ENCODE results near the gene UST. TPM values are rescaled to one million over a fixed set of nuclear protein-coding genes. Genes with fewer than 3 reads are reported as not detected.

Gene UST
- total and polyA plus RNA-seq, 2 of the 8 experiments (the other 6 are each of a cell fraction or from before 2014, with no cell fraction given), result 13.5 to 34.5 TPM

- H4K8ac ChIP-seq (ENCODE audit: extremely low read depth, insufficient read depth, low read length), result no peak overlapping the region
- H4K5ac ChIP-seq (ENCODE audit: insufficient read length, low read depth, low read length), result peak overlapping the region; percentile 43
- no peaks in the 10 kb centered on the region for H3K9me3 ChIP-seq (ENCODE audit: insufficient read depth in 2 of 2, low read depth in 1 of 2, low read length in 1 of 2)
- H3K4ac ChIP-seq (replicated peaks; ENCODE audit: insufficient read length, low read depth, low read length), result no peak overlapping the region
- H2BK20ac ChIP-seq (ENCODE audit: low read length), result peak overlapping the region; percentile 9; the same call in 1 of the 2 replicates
- H3K79me1 ChIP-seq (ENCODE audit: low read depth, low read length), result peaks cover 13% of the 10 kb centered on the region
- H2BK12ac ChIP-seq (ENCODE audit: low read depth, low read length), result no peak overlapping the region
- DNase-seq (ENCODE audit: low read depth in 1 of 2, low spot score in 2 of 2), result no peak
- H3K14ac ChIP-seq (ENCODE audit: insufficient read length), result no peak overlapping the region
- CTCF ChIA-PET (ENCODE audit: partially characterized antibody), result interaction anchor here (0.9 to 3.5 kb wide), 2 partner anchors 35 to 168 kb away, joined by 3 to 16 read pairs; no protein-coding TSS in a partner anchor
- H2BK5ac ChIP-seq (ENCODE audit: low read depth, low read length), result peak overlapping the region; percentile 82; the same call in 1 of the 2 replicates
- H2BK120ac ChIP-seq (replicated peaks; ENCODE audit: low read depth, low read length), result peak overlapping the region; percentile 67
- H2BK15ac ChIP-seq (ENCODE audit: low read length), result 0 out of 2 replicates have a peak overlapping the region, but pooled peaks have one; percentile 73
- no peak for FAIRE-seq
- TF ChIP-seq SIRT6 (IDR thresholded peaks at IDR 0.05; ENCODE audit: low read length), result no peak
- no peak for TF ChIP-seq CBX5 (IDR thresholded peaks at IDR 0.05; ENCODE audit: low read depth, low read length)
- no peak for TF ChIP-seq SRF (IDR thresholded peaks at IDR 0.05; ENCODE audit: low read depth, low read length)
- TF ChIP-seq ATF2 (IDR thresholded peaks at IDR 0.05; ENCODE audit: low read length), result no peak
- TF ChIP-seq KDM5A (IDR thresholded peaks at IDR 0.05; ENCODE audit: low read length), result no peak
- TF ChIP-seq TBP (IDR thresholded peaks at IDR 0.05; ENCODE audit: low read depth, low read length), result no peak
- no peak for TF ChIP-seq CBX8 (IDR thresholded peaks at IDR 0.05; ENCODE audit: borderline replicate concordance, low read depth, low read length)
- no peak for TF ChIP-seq BACH1 (IDR thresholded peaks at IDR 0.05; ENCODE audit: low read length)
- TF ChIP-seq SUZ12 (IDR thresholded peaks at IDR 0.05; ENCODE audit: low read length), result no peak
- no peak for TF ChIP-seq RFX5 (IDR thresholded peaks at IDR 0.05; ENCODE audit: borderline replicate concordance, low read depth, low read length)
- no peak for TF ChIP-seq JUND (IDR thresholded peaks at IDR 0.05; ENCODE audit: low read length)
- H4K91ac ChIP-seq (replicated peaks; ENCODE audit: insufficient read length, low read length), result peak overlapping the region; percentile 0
- H3K79me2 ChIP-seq (ENCODE audit: control insufficient read depth in 1 of 2, insufficient read depth in 2 of 2, low read length in 2 of 2), result peaks cover 19 to 32% of the 10 kb centered on the region in 2 experiments
- 24% methylated on average over 6 of the region's 6 CpGs; no CpG with 5 or more reads in 1 of the 2 experiments for WGBS, 2 experiments (ENCODE audit: extremely low coverage in 1 of 2, insufficient coverage in 1 of 2, insufficient read length in 1 of 2, insufficient replicate concordance in 2 of 2, low coverage in 1 of 2, low lambda C conversion rate in 2 of 2, missing lambda C conversion rate in 1 of 2)
- POLR2A ChIA-PET (ENCODE audit: partially characterized antibody), result no interaction called here
- H3K4me1 ChIP-seq (replicated peaks in 1 of 4; ENCODE audit: control insufficient read depth in 3 of 4, insufficient read depth in 4 of 4, low read length in 3 of 4), result peaks cover 7 to 18% (median 9%) of the 10 kb centered on the region in 4 experiments
- peaks cover 11% of the 10 kb centered on the region for H3K23me2 ChIP-seq (ENCODE audit: low read depth, low read length)
- peak overlapping the region; percentile 65; the same call in 1 of the 2 replicates for H3K18ac ChIP-seq (ENCODE audit: extremely low read depth, low read length)
- H2AK5ac ChIP-seq (ENCODE audit: low read depth, low read length), result no peak overlapping the region
- H3K27ac ChIP-seq (ENCODE audit: low read depth, low read length), result peak overlapping the region; percentile 73; the same call in 1 of the 2 replicates
- no peak overlapping the region for H3K23ac ChIP-seq (ENCODE audit: insufficient read length)
- H3K9ac ChIP-seq (replicated peaks in 1 of 4; ENCODE audit: extremely low read depth in 1 of 4, low read depth in 3 of 4, low read length in 3 of 4), result peak overlapping the region in 3 of 4 experiments; percentile 14 to 31 (median 28); a peak in 3 of 7 replicates
- H2AFZ ChIP-seq (ENCODE audit: low read length), result peak overlapping the region; percentile 60; the same call in 1 of the 2 replicates
- peak overlapping the region; percentile 87 to 97 (median 90) for H3K4me3 ChIP-seq (ENCODE audit: extremely low read depth in 1 of 4, insufficient read depth in 2 of 4, low read depth in 3 of 4, low read length in 4 of 4)
- H3K36me3 ChIP-seq (ENCODE audit: control insufficient read depth in 2 of 4, insufficient read depth in 4 of 4, low read length in 3 of 4), result no peaks in the 10 kb centered on the region; a peak in 1 of 8 replicates
- H3K56ac ChIP-seq (replicated peaks; ENCODE audit: insufficient read length, low read depth, low read length), result peak overlapping the region; percentile 1
- peaks cover 10 to 11% of the 10 kb centered on the region in 2 experiments for H4K20me1 ChIP-seq (replicated peaks in 1 of 2; ENCODE audit: control insufficient read depth in 1 of 2, insufficient read depth in 2 of 2, low read length in 2 of 2)
- peak overlapping the region; percentile 75 to 92 for H3K4me2 ChIP-seq (ENCODE audit: insufficient read depth in 1 of 2, low read depth in 2 of 2, low read length in 2 of 2)
- no peaks in the 10 kb centered on the region for H3K27me3 ChIP-seq (replicated peaks in 1 of 4; ENCODE audit: control insufficient read depth in 3 of 4, extremely low read depth in 1 of 4, insufficient read depth in 3 of 4, low read length in 3 of 4)
Measured at GRCh38 chr6:148745926-148746325, 904 bp upstream of the UST start.

All from H1 (cell line).